GM12801 (cell line): Measurements from ENCODE around the gene CREB3L2.

Source experiments
- CTCF ChIP-seq: IDR thresholded peaks from one replicate; pipeline ENCODE4 v1.5.1; 2011; ENCODE audit warnings: control low read depth; ENCODE audit not compliant: insufficient read length; ENCODE audit errors: extremely low read depth

CREB3L2 gene

GRCh38 chr7:137932881-137933269 lies 69.0 kb downstream of the CREB3L2 start:
- no peak for TF ChIP-seq CTCF

- TF ChIP-seq CTCF: no peak
Measured at GRCh38 chr7:137931823-137932222, 70.1 kb downstream of the CREB3L2 start.

- TF ChIP-seq CTCF: no peak
Measured at GRCh38 chr7:137930581-137930980, 71.3 kb downstream of the CREB3L2 start.

GRCh38 chr7:137928626-137929025 lies 73.3 kb downstream of the CREB3L2 start:
- TF ChIP-seq CTCF: no peak

GRCh38 chr7:137927386-137927785 lies 74.5 kb downstream of the CREB3L2 start:
- TF ChIP-seq CTCF: no peak

GRCh38 chr7:137925754-137926153 lies 76.1 kb downstream of the CREB3L2 start:
- TF ChIP-seq CTCF: no peak

GRCh38 chr7:137925091-137925490 lies 76.8 kb downstream of the CREB3L2 start:
- TF ChIP-seq CTCF: no peak

- no peak for TF ChIP-seq CTCF
Measured at GRCh38 chr7:137923380-137923779, 78.5 kb downstream of the CREB3L2 start.
